HepG2 (cell line): Measurements from ENCODE around the gene MLLT10. TPM values are rescaled to one million over a fixed set of nuclear protein-coding genes. Genes with fewer than 3 reads are reported as not detected.
A peak's percentile ranks its signal among the peaks of the same experiment; 100 is the strongest.

ENCODE experiments used
- ATAC-seq: fragments of 200-7000 bp; cut with Tn5 transposase; 3 replicates; pipeline ENCODE4 v1.9.1; 2020; ENCODE audit warnings: mild to moderate bottlenecking, moderate library complexity
- BruUV-seq: library from RNA; stranded (reverse); fragments of 400-500 nt; replicated peaks from 2 replicates; lab custom pipeline; 2021; lab: Mats Ljungman, UMichigan
- CTCF ChIA-PET: fragments of 300-600 bp; formaldehyde crosslinking; extraction: SDS; loops from one replicate; lab custom pipeline; 2021; ENCODE audit warnings: low total read pairs, inconsistent platforms, low intra/inter-chr PET ratio; lab: Yijun Ruan, JAX
- POLR2A ChIA-PET: fragments of 350-600 bp; sonication (Branson Sonifier 250); formaldehyde crosslinking; loops from one replicate; lab custom pipeline; 2020; ENCODE audit warnings: antibody characterized with exemption, inconsistent platforms; lab: Yijun Ruan, JAX
- DNase-seq: peaks from one replicate; pipeline ENCODE4 v3.0.0-alpha.2; 2015; ENCODE audit warnings: low spot score
- FAIRE-seq: peaks from 3 replicates; lab custom pipeline; 2011; peaks lifted over from hg19 to GRCh38; lab: Jason Lieb, UNC
- H2AFZ ChIP-seq: one replicate; pipeline ENCODE4 v1.6.1; 2011; ENCODE audit warnings: low read length, inconsistent platforms
- H3K27ac ChIP-seq: fragments of 300-600 bp; 3 replicates; pipeline ENCODE4 v1.8.0; 2011; ENCODE audit warnings: mixed run types, mild to moderate bottlenecking, mixed read lengths, low read length, inconsistent platforms; ENCODE audit not compliant: insufficient read depth; ENCODE audit errors: extremely low read length
- H3K27me3 ChIP-seq, 2 experiments: fragments of 200-600 bp in 1 of 2; 2 replicates in 1 of 2; 3 replicates in 1 of 2; pipeline versions ENCODE4 v1.6.0 to v1.8.0; 2011; ENCODE audit warnings: low read length in 2 of 2, mild to moderate bottlenecking in 2 of 2, moderate library complexity in 2 of 2, inconsistent platforms in 1 of 2; ENCODE audit not compliant: insufficient read depth in 2 of 2, control insufficient read depth in 1 of 2
- H3K36me3 ChIP-seq, 2 experiments: fragments of 200-600 bp in 1 of 2; replicated peaks in 1 of 2; 2 replicates in 1 of 2; 3 replicates in 1 of 2; pipeline versions ENCODE4 v1.5.1 to v1.8.0; 2011; ENCODE audit warnings: low read length in 2 of 2, inconsistent platforms in 1 of 2; ENCODE audit not compliant: insufficient read depth in 2 of 2, control insufficient read depth in 1 of 2
- H3K4me1 ChIP-seq: 2 replicates; pipeline ENCODE4 v1.5.1; 2012; ENCODE audit warnings: low read length, inconsistent platforms; ENCODE audit not compliant: insufficient read depth
- H3K4me2 ChIP-seq: 2 replicates; pipeline ENCODE4 v1.6.0; 2011; ENCODE audit warnings: low read depth, low read length, inconsistent platforms
- H3K4me3 ChIP-seq, 3 experiments: fragments of 200-600 bp in 1 of 3; sonication (generic), shearing (Covaris generic) in 1 of 3; replicated peaks in 1 of 3; 2 replicates each; pipeline ENCODE4 v1.5.1; 2011 to 2016; ENCODE audit warnings: low read length in 3 of 3, inconsistent platforms in 2 of 3, low read depth in 2 of 3, mild to moderate bottlenecking in 2 of 3, control low read depth in 1 of 3, mixed read lengths in 1 of 3; ENCODE audit not compliant: insufficient read depth in 1 of 3
- H3K79me2 ChIP-seq: one replicate; pipeline ENCODE4 v1.6.1; 2011; ENCODE audit warnings: low read length, inconsistent platforms; ENCODE audit not compliant: insufficient read depth
- H3K9ac ChIP-seq: 2 replicates; pipeline ENCODE4 v1.6.0; 2011; ENCODE audit warnings: mild to moderate bottlenecking, low read depth, low read length, inconsistent platforms; ENCODE audit not compliant: insufficient read depth
- H3K9me3 ChIP-seq: 2 replicates; pipeline ENCODE4 v1.5.1; 2012; ENCODE audit warnings: mild to moderate bottlenecking, low read length
- H4K20me1 ChIP-seq: 2 replicates; pipeline ENCODE4 v1.6.0; 2011; ENCODE audit warnings: inconsistent platforms, mild to moderate bottlenecking, low read length, moderate library complexity; ENCODE audit not compliant: insufficient read depth
- ARNT2 ChIP-seq: sonication (generic); formaldehyde crosslinking; IDR thresholded peaks from 2 replicates; pipeline ENCODE4 v1.8.0; 2022; ENCODE audit warnings: mild to moderate bottlenecking, low read depth, missing genetic modification reagents, moderate library complexity
- ASH2L ChIP-seq: fragments of 300-600, 200-600 bp; sonication (generic); IDR thresholded peaks from 2 replicates; pipeline ENCODE4 v1.7.0; 2017; ENCODE audit warnings: low read depth, mild to moderate bottlenecking, moderate library complexity, mixed read lengths, low read length; ENCODE audit not compliant: insufficient read length
- CC2D1A ChIP-seq: sonication (generic); formaldehyde crosslinking; IDR thresholded peaks from 2 replicates; pipeline ENCODE4 v1.8.1; 2023; ENCODE audit warnings: mild to moderate bottlenecking, missing genetic modification reagents
- CHD4 ChIP-seq: fragments of 200-600 bp; sonication (generic); IDR thresholded peaks from 2 replicates; pipeline ENCODE4 v1.7.0; 2017; ENCODE audit warnings: mild to moderate bottlenecking, low read length, borderline replicate concordance
- DMAP1 ChIP-seq: IDR thresholded peaks from 2 replicates; pipeline ENCODE4 v1.6.1; 2016
- ELF3 ChIP-seq: IDR thresholded peaks from 2 replicates; pipeline ENCODE4 v1.6.1; 2016; ENCODE audit warnings: missing genetic modification reagents, missing compliant biosample characterization
- HIC2 ChIP-seq: sonication (generic); formaldehyde crosslinking; IDR thresholded peaks from 2 replicates; pipeline ENCODE4 v1.9.0; 2022; ENCODE audit warnings: low read depth, missing genetic modification reagents
- IKZF5 ChIP-seq: IDR thresholded peaks from 2 replicates; pipeline ENCODE4 v1.6.1; 2018; ENCODE audit warnings: missing genetic modification reagents, mild to moderate bottlenecking, missing compliant biosample characterization
- MEIS2 ChIP-seq: sonication (generic); formaldehyde crosslinking; IDR thresholded peaks from 2 replicates; pipeline ENCODE4 v1.9.0; 2021; ENCODE audit warnings: mild to moderate bottlenecking, missing genetic modification reagents
- REPIN1 ChIP-seq: sonication (generic); formaldehyde crosslinking; IDR thresholded peaks from 2 replicates; pipeline ENCODE4 v1.8.0; 2022; ENCODE audit warnings: missing genetic modification reagents, low read depth, mild to moderate bottlenecking, borderline replicate concordance
- ZC3H13 ChIP-seq: sonication (generic); formaldehyde crosslinking; IDR thresholded peaks from 2 replicates; pipeline ENCODE4 v1.8.1; 2023; ENCODE audit warnings: mild to moderate bottlenecking, missing genetic modification reagents, moderate library complexity
- ZKSCAN1 ChIP-seq: fragments of 150-350 bp; IDR thresholded peaks from 2 replicates; pipeline ENCODE4 v1.6.1; 2014; ENCODE audit warnings: low read length
- ZNF138 ChIP-seq: sonication (generic); formaldehyde crosslinking; IDR thresholded peaks from 2 replicates; pipeline ENCODE4 v1.5.0; 2020; ENCODE audit warnings: mild to moderate bottlenecking, low read depth, missing genetic modification reagents
- ZNF326 ChIP-seq: sonication (generic); formaldehyde crosslinking; IDR thresholded peaks from 2 replicates; pipeline ENCODE4 v1.4.0; 2020; ENCODE audit warnings: missing genetic modification reagents, borderline replicate concordance
- ZNF451 ChIP-seq: sonication (generic); formaldehyde crosslinking; IDR thresholded peaks from 2 replicates; pipeline ENCODE4 v1.5.0; 2020; ENCODE audit warnings: mild to moderate bottlenecking, missing genetic modification reagents
- ZNF691 ChIP-seq: sonication (generic); formaldehyde crosslinking; IDR thresholded peaks from 2 replicates; pipeline ENCODE4 v1.4.0; 2020; ENCODE audit warnings: missing genetic modification reagents, low read depth, mild to moderate bottlenecking, borderline replicate concordance
- ZNF891 ChIP-seq: sonication (generic); formaldehyde crosslinking; IDR thresholded peaks from 2 replicates; pipeline ENCODE4 v1.5.0; 2020; ENCODE audit warnings: mild to moderate bottlenecking, missing genetic modification reagents
- ZSCAN22 ChIP-seq: sonication (generic); formaldehyde crosslinking; IDR thresholded peaks from 2 replicates; pipeline ENCODE4 v1.4.0; 2020; ENCODE audit warnings: mild to moderate bottlenecking, missing genetic modification reagents
- WGBS: methylation state at CpG from one replicate; pipeline ENCODE4 v1.1.6; 2017; ENCODE audit warnings: low lambda C conversion rate; 5-methylcytosine and 5-hydroxymethylcytosine counted together
- in situ Hi-C: cut with HindIII; loops from 2 replicates; pipeline ENCODE4 v1.10.0; 2017; ENCODE audit warnings: low pct_unique_long_range_greater_than_20kb; ENCODE audit not compliant: extremely low pct_ligation_motif_present
- intact Hi-C: fragments of 100-400 bp; cut with micrococcal nuclease; formaldehyde crosslinking; loops from one replicate; pipeline ENCODE4 v1.10.0; 2022; ENCODE audit not compliant: unreplicated experiment
- polyA plus RNA-seq, 8 experiments: library from polyadenylated mRNA; depleted of rRNA in 3 of 8; stranded (reverse) in 7 of 8; unstranded in 1 of 8; fragments of >200 nt; fragmentation: Illumina TruSeq in 4 of 8; extraction: Trizol in 4 of 8; gene quantifications; 2 replicates each; pipeline versions ENCODE4 v1.2.1 to v1.2.3, GENCODE V29; 2011 to 2016; ENCODE audit warnings: low read depth in 4 of 8, missing spikeins in 1 of 8, mixed read lengths in 1 of 8; ENCODE audit not compliant: insufficient read depth in 1 of 8
- total RNA-seq, 5 experiments: library from RNA; depleted of rRNA; stranded (reverse); fragments of >200 nt; fragmentation: Illumina TruSeq; extraction: Trizol; gene quantifications; 2 replicates each; pipeline ENCODE4 v1.2.3, GENCODE V29; 2016; ENCODE audit warnings: low read depth in 1 of 5

The MLLT10 gene
- total and polyA plus RNA-seq, 2 of the 13 experiments (the other 11 are each of a cell fraction or from before 2014, with no cell fraction given) = 51.3 to 84.1 TPM

- TF ChIP-seq ZC3H13 = 0 out of 2 replicates have a peak, but pooled peaks have one; percentile 5
Observed at GRCh38 chr10:21534280-21534586, 201 bp downstream of the MLLT10 start (continued).

- H3K9ac ChIP-seq = peak overlapping the region; percentile 82
- peaks cover 70% of the 10 kb centered on the region for H3K79me2 ChIP-seq
- peak; percentile 32; the same call in 1 of the 2 replicates for TF ChIP-seq ZNF451 (CRISPR knock-in tag)
- TF ChIP-seq ZKSCAN1 = no peak
- peak; percentile 17; the same call in 1 of the 2 replicates for TF ChIP-seq HIC2 (CRISPR knock-in tag)
- TF ChIP-seq CHD4 = no peak
- TF ChIP-seq ELF3 (CRISPR knock-in tag) = 0 out of 2 replicates have a peak, but pooled peaks have one; percentile 7
- TF ChIP-seq CC2D1A (CRISPR knock-in tag) = no peak
- 0 out of 2 replicates have a peak, but pooled peaks have one; percentile 46 for TF ChIP-seq ZNF691
- no peak; the same call in 1 of the 2 replicates for TF ChIP-seq DMAP1
- TF ChIP-seq MEIS2 (CRISPR knock-in tag) = 0 out of 2 replicates have a peak, but pooled peaks have one; percentile 12
- no peak; the same call in 1 of the 2 replicates for TF ChIP-seq REPIN1 (CRISPR knock-in tag)
- TF ChIP-seq ZNF138 (CRISPR knock-in tag) = no peak
- no peak for TF ChIP-seq IKZF5
- 0 out of 2 replicates have a peak, but pooled peaks have one; percentile 22 for TF ChIP-seq ARNT2 (CRISPR knock-in tag)
- TF ChIP-seq ASH2L = peak; percentile 76
- 0 out of 2 replicates have a peak, but pooled peaks have one; percentile 31 for TF ChIP-seq ZSCAN22 (CRISPR knock-in tag)
- peak; percentile 60; the same call in 1 of the 2 replicates for TF ChIP-seq ZNF891 (CRISPR knock-in tag)
- TF ChIP-seq ZNF326 = no peak
Observed at GRCh38 chr10:21534604-21535493, 817 bp downstream of the MLLT10 start.

More at GRCh38 chr10:21534604-21535493, 817 bp downstream of the MLLT10 start:
- WGBS = 0% methylated on average over 2 of the region's 96 CpGs
- Histone ChIP-seq H4K20me1 (peaks cover 13% of the 10 kb centered on the region; the same call in 1 of the 2 replicates), H3K9me3 (no peaks in the 10 kb centered on the region), H3K27me3 (no peaks in the 10 kb centered on the region; a peak in 1 of 5 replicates), H2AFZ (no peak overlapping the region), H3K36me3 (peaks cover 5 to 21% of the 10 kb centered on the region in 2 experiments), H3K27ac (peak overlapping the region; percentile 81), H3K4me3 (peak overlapping the region; percentile 73 to 84 (median 81)), H3K4me1 (peaks cover 28% of the 10 kb centered on the region), H3K4me2 (peak overlapping the region; percentile 84)
- in situ Hi-C loops (no loop called here), intact Hi-C loops (loop anchor here (1.0 kb wide), 1 partner anchor 10 kb away; the partner anchor contains the start of gene SKIDA1)
- BruUV-seq = no TSS peak
- ChIA-PET POLR2A (interaction anchor here (3.8 to 4.0 kb wide), 2 partner anchors 8 to 39 kb away, joined by 20 to 25 read pairs; partner anchors contain the start of gene SKIDA1), CTCF (interaction anchor here (0.7 to 2.2 kb wide), 2 partner anchors 38 kb away, joined by 3 to 7 read pairs; no protein-coding TSS in a partner anchor)
- DNase-seq (peak; percentile 60), ATAC-seq (peak; percentile 64), FAIRE-seq (no peak)
